WTC11 (cell line): Measurements from ENCODE around the gene CCDC158. TPM values are rescaled to one million over a fixed set of nuclear protein-coding genes. Genes with fewer than 3 reads are reported as not detected.

Experiments
- ATAC-seq: fragments of 200-7000 bp; cut with Tn5 transposase; 2 replicates; pipeline ENCODE4 v1.10.0; 2021; ENCODE audit warnings: mild to moderate bottlenecking, moderate library complexity
- CTCF ChIA-PET: fragments of 300-600 bp; sonication (Branson Sonifier 250); formaldehyde crosslinking; loops from one replicate; lab custom pipeline; 2021; ENCODE audit warnings: antibody characterized with exemption; lab: Charles Lee
- POLR2A ChIA-PET: fragments of 350-600 bp; sonication (Branson Sonifier 250); formaldehyde crosslinking; loops from one replicate; lab custom pipeline; 2021; ENCODE audit warnings: antibody characterized with exemption; lab: Charles Lee
- DNase-seq: peaks from one replicate; pipeline ENCODE4 v3.0.0; 2021; ENCODE audit warnings: low spot score
- H3K27ac Mint-ChIP-seq: 2 replicates; pipeline ENCODE4 v1.8.0; 2021; ENCODE audit warnings: mixed read lengths
- H3K27me3 Mint-ChIP-seq: 2 replicates; pipeline ENCODE4 v1.8.0; 2021; ENCODE audit warnings: low read depth, mild to moderate bottlenecking, moderate library complexity, mixed read lengths
- H3K36me3 Mint-ChIP-seq: 2 replicates; pipeline ENCODE4 v1.8.0; 2021; ENCODE audit warnings: mixed read lengths
- H3K4me1 Mint-ChIP-seq: 2 replicates; pipeline ENCODE4 v1.8.0; 2022; ENCODE audit warnings: mixed read lengths
- H3K4me3 Mint-ChIP-seq: 2 replicates; pipeline ENCODE4 v1.8.0; 2021; ENCODE audit warnings: mild to moderate bottlenecking, moderate library complexity, mixed read lengths
- H3K9me3 Mint-ChIP-seq: 2 replicates; pipeline ENCODE4 v1.8.0; 2021; ENCODE audit warnings: mixed read lengths
- ARID4B ChIP-seq: sonication (generic); formaldehyde crosslinking; IDR thresholded peaks from 2 replicates; pipeline ENCODE4 v1.8.0; 2023; ENCODE audit warnings: missing genetic modification reagents, mild to moderate bottlenecking, borderline replicate concordance
- CREM ChIP-seq: sonication (generic); formaldehyde crosslinking; IDR thresholded peaks from 2 replicates; pipeline ENCODE4 v1.8.1; 2022; ENCODE audit warnings: mild to moderate bottlenecking, missing genetic modification reagents, moderate library complexity
- FOXK1 ChIP-seq: sonication (generic); formaldehyde crosslinking; IDR thresholded peaks from 2 replicates; pipeline ENCODE4 v1.8.0; 2022; ENCODE audit warnings: mild to moderate bottlenecking, moderate library complexity, missing genetic modification reagents
- GTF2I ChIP-seq: fragments of 250-450 bp; sonication (Bioruptor Pico); conservative IDR thresholded peaks from 2 replicates; pipeline ENCODE4 v1.4.0; 2021; ENCODE audit warnings: mild to moderate bottlenecking
- IRF1 ChIP-seq: sonication (generic); formaldehyde crosslinking; IDR thresholded peaks from 2 replicates; pipeline ENCODE4 v1.8.0; 2023; ENCODE audit warnings: missing genetic modification reagents
- MXD4 ChIP-seq: fragments of 250-450 bp; sonication (Bioruptor Pico); IDR thresholded peaks from 2 replicates; pipeline ENCODE4 v1.8.0; 2021; ENCODE audit warnings: mild to moderate bottlenecking, moderate library complexity, borderline replicate concordance
- MYBL2 ChIP-seq: sonication (generic); formaldehyde crosslinking; IDR thresholded peaks from 2 replicates; pipeline ENCODE4 v1.8.1; 2023; ENCODE audit warnings: mild to moderate bottlenecking, moderate library complexity, missing genetic modification reagents
- NFE2L1 ChIP-seq: sonication (generic); formaldehyde crosslinking; IDR thresholded peaks from 2 replicates; pipeline ENCODE4 v1.8.1; 2023; ENCODE audit warnings: missing genetic modification reagents
- NR2C2 ChIP-seq: sonication (generic); formaldehyde crosslinking; IDR thresholded peaks from 2 replicates; pipeline ENCODE4 v1.8.0; 2022; ENCODE audit warnings: mild to moderate bottlenecking, missing genetic modification reagents
- TCF7 ChIP-seq: sonication (generic); formaldehyde crosslinking; IDR thresholded peaks from 2 replicates; pipeline ENCODE4 v1.8.0; 2022; ENCODE audit warnings: mild to moderate bottlenecking, low read depth, missing genetic modification reagents, moderate library complexity
- TEAD1 ChIP-seq: sonication (generic); formaldehyde crosslinking; IDR thresholded peaks from 2 replicates; pipeline ENCODE4 v1.8.0; 2022; ENCODE audit warnings: mild to moderate bottlenecking, missing genetic modification reagents
- ZNF121 ChIP-seq: sonication (generic); formaldehyde crosslinking; IDR thresholded peaks from 2 replicates; pipeline ENCODE4 v1.8.0; 2023; ENCODE audit warnings: missing genetic modification reagents
- ZNF263 ChIP-seq: sonication (generic); formaldehyde crosslinking; IDR thresholded peaks from 2 replicates; pipeline ENCODE4 v1.8.1; 2022; ENCODE audit warnings: low read depth, mild to moderate bottlenecking, moderate library complexity, missing genetic modification reagents
- ZNF317 ChIP-seq: sonication (generic); formaldehyde crosslinking; IDR thresholded peaks from 2 replicates; pipeline ENCODE4 v1.8.1; 2023; ENCODE audit warnings: low read depth, mild to moderate bottlenecking, moderate library complexity, missing genetic modification reagents, borderline replicate concordance
- ZNF396 ChIP-seq: fragments of 250-450 bp; sonication (Bioruptor Pico); IDR thresholded peaks from 2 replicates; pipeline ENCODE4 v1.8.0; 2021; ENCODE audit warnings: mild to moderate bottlenecking, moderate library complexity, borderline replicate concordance
- total RNA-seq: library from RNA; stranded (reverse); gene quantifications from 3 replicates; pipeline ENCODE4 v1.2.3, GENCODE V29; 2021
- TF ChIP-seq, protein P1 (sequence below): sonication (generic); formaldehyde crosslinking; IDR thresholded peaks from 2 replicates; pipeline ENCODE4 v1.8.1; 2023; ENCODE audit warnings: mild to moderate bottlenecking, missing genetic modification reagents, moderate library complexity
- TF ChIP-seq, protein P2 (sequence below): fragments of 250-450 bp; sonication (Bioruptor Pico); IDR thresholded peaks from 2 replicates; pipeline ENCODE4 v2.1.2; 2022; ENCODE audit warnings: mild to moderate bottlenecking, moderate library complexity
- TF ChIP-seq, protein P3 (sequence below): sonication (generic); formaldehyde crosslinking; conservative IDR thresholded peaks from 2 replicates; pipeline ENCODE4 v1.8.1; 2022; ENCODE audit warnings: mild to moderate bottlenecking, missing genetic modification reagents
- TF ChIP-seq, protein P4 (sequence below): sonication (generic); formaldehyde crosslinking; IDR thresholded peaks from 2 replicates; pipeline ENCODE4 v1.8.1; 2022; ENCODE audit warnings: mild to moderate bottlenecking, moderate library complexity, missing genetic modification reagents
- TF ChIP-seq, protein P5 (sequence below): fragments of 250-450 bp; sonication (Bioruptor Pico); IDR thresholded peaks from 2 replicates; pipeline ENCODE4 v1.8.0; 2021; ENCODE audit warnings: mild to moderate bottlenecking
- TF ChIP-seq, protein P6 (sequence below): sonication (generic); formaldehyde crosslinking; IDR thresholded peaks from 2 replicates; pipeline ENCODE4 v1.8.1; 2023; ENCODE audit warnings: mild to moderate bottlenecking, missing genetic modification reagents
- TF ChIP-seq, protein P7 (sequence below): fragments of 250-450 bp; sonication (Bioruptor Pico); IDR thresholded peaks from 2 replicates; pipeline ENCODE4 v1.9.0; 2021; ENCODE audit warnings: mild to moderate bottlenecking

The CCDC158 gene
- total RNA-seq, 1 experiment from 2014 or later, result 0.15 TPM

- TF ChIP-seq, protein P1, sequence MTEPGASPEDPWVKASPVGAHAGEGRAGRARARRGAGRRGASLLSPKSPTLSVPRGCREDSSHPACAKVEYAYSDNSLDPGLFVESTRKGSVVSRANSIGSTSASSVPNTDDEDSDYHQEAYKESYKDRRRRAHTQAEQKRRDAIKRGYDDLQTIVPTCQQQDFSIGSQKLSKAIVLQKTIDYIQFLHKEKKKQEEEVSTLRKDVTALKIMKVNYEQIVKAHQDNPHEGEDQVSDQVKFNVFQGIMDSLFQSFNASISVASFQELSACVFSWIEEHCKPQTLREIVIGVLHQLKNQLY, result no peak
- no peak for TF ChIP-seq ZNF263 (CRISPR knock-in tag)
- no peak for TF ChIP-seq NR2C2 (CRISPR knock-in tag)
- TF ChIP-seq, protein P2, sequence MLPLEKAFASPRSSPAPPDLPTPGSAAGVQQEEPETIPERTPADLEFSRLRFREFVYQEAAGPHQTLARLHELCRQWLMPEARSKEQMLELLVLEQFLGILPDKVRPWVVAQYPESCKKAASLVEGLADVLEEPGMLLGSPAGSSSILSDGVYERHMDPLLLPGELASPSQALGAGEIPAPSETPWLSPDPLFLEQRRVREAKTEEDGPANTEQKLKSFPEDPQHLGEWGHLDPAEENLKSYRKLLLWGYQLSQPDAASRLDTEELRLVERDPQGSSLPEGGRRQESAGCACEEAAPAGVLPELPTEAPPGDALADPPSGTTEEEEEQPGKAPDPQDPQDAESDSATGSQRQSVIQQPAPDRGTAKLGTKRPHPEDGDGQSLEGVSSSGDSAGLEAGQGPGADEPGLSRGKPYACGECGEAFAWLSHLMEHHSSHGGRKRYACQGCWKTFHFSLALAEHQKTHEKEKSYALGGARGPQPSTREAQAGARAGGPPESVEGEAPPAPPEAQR (CRISPR knock-in tag), result no peak
- no peak for TF ChIP-seq TCF7 (CRISPR knock-in tag)
- TF ChIP-seq, all 79 proteins: peak for 0
Measured at GRCh38 chr4:76293772-76294171, 127.2 kb downstream of the CCDC158 start (continued).

GRCh38 chr4:76292730-76293129 lies 128.2 kb downstream of the CCDC158 start:
- H3K36me3 Mint-ChIP-seq, result peaks cover 8% of the 10 kb centered on the region; the same call in 1 of the 2 replicates
- no peak overlapping the region for H3K27ac Mint-ChIP-seq
- H3K4me1 Mint-ChIP-seq, result peaks cover 5% of the 10 kb centered on the region
- ChIA-PET CTCF (interaction anchor here (0.8 kb wide), 1 partner anchor 9 kb away, joined by 3 read pairs; no protein-coding TSS in a partner anchor), POLR2A (no interaction called here)
- H3K27me3 Mint-ChIP-seq, result peaks cover 48% of the 10 kb centered on the region
- peaks cover 21% of the 10 kb centered on the region for H3K9me3 Mint-ChIP-seq
- ATAC-seq, result no peak
- no peak for DNase-seq
- no peak overlapping the region for H3K4me3 Mint-ChIP-seq
- TF ChIP-seq TEAD1 (CRISPR knock-in tag) (no peak), ZNF396 (CRISPR knock-in tag) (no peak), GTF2I (CRISPR knock-in tag) (no peak), ZNF121 (no peak), NFE2L1 (CRISPR knock-in tag) (no peak), ARID4B (CRISPR knock-in tag) (no peak), CREM (CRISPR knock-in tag) (no peak), FOXK1 (CRISPR knock-in tag) (no peak), MXD4 (CRISPR knock-in tag) (no peak), MYBL2 (CRISPR knock-in tag) (no peak), ZNF317 (no peak), ZNF263 (CRISPR knock-in tag) (no peak), IRF1 (CRISPR knock-in tag) (no peak)
- TF ChIP-seq, protein P3, sequence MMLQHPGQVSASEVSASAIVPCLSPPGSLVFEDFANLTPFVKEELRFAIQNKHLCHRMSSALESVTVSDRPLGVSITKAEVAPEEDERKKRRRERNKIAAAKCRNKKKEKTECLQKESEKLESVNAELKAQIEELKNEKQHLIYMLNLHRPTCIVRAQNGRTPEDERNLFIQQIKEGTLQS, result no peak
- TF ChIP-seq, protein P4, sequence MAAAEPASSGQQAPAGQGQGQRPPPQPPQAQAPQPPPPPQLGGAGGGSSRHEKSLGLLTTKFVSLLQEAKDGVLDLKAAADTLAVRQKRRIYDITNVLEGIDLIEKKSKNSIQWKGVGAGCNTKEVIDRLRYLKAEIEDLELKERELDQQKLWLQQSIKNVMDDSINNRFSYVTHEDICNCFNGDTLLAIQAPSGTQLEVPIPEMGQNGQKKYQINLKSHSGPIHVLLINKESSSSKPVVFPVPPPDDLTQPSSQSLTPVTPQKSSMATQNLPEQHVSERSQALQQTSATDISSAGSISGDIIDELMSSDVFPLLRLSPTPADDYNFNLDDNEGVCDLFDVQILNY (CRISPR knock-in tag), result no peak
- TF ChIP-seq, protein P5, sequence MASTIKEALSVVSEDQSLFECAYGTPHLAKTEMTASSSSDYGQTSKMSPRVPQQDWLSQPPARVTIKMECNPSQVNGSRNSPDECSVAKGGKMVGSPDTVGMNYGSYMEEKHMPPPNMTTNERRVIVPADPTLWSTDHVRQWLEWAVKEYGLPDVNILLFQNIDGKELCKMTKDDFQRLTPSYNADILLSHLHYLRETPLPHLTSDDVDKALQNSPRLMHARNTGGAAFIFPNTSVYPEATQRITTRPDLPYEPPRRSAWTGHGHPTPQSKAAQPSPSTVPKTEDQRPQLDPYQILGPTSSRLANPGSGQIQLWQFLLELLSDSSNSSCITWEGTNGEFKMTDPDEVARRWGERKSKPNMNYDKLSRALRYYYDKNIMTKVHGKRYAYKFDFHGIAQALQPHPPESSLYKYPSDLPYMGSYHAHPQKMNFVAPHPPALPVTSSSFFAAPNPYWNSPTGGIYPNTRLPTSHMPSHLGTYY (CRISPR knock-in tag), result no peak
- TF ChIP-seq, protein P6, sequence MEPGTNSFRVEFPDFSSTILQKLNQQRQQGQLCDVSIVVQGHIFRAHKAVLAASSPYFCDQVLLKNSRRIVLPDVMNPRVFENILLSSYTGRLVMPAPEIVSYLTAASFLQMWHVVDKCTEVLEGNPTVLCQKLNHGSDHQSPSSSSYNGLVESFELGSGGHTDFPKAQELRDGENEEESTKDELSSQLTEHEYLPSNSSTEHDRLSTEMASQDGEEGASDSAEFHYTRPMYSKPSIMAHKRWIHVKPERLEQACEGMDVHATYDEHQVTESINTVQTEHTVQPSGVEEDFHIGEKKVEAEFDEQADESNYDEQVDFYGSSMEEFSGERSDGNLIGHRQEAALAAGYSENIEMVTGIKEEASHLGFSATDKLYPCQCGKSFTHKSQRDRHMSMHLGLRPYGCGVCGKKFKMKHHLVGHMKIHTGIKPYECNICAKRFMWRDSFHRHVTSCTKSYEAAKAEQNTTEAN (CRISPR knock-in tag), result no peak
- TF ChIP-seq, protein P7, sequence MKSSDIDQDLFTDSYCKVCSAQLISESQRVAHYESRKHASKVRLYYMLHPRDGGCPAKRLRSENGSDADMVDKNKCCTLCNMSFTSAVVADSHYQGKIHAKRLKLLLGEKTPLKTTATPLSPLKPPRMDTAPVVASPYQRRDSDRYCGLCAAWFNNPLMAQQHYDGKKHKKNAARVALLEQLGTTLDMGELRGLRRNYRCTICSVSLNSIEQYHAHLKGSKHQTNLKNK (CRISPR knock-in tag), result no peak
